NCI-H2196 treated with DMSO at 0.1 percent for 48 hours (cell line): Measurements from ENCODE around the gene CFAP99.

Experiments used
- DNase-seq: peaks from one replicate; lab custom pipeline; 2025; ENCODE audit not compliant: unreplicated experiment; lab: John Stamatoyannopoulos, UW

The CFAP99 gene

GRCh38 chr4:2409381-2409783, 9.4 kb upstream of the CFAP99 start:
- no peak for DNase-seq

GRCh38 chr4:2411786-2412510, 6.8 kb upstream of the CFAP99 start:
- no peak for DNase-seq

- DNase-seq, result no peak
These were observed 6.2 kb upstream of the CFAP99 start for GRCh38 chr4:2412534-2412884.

- peak; percentile 92 for DNase-seq
These were observed 5.7 kb upstream of the CFAP99 start for GRCh38 chr4:2412885-2413716.

GRCh38 chr4:2413821-2414610, 4.7 kb upstream of the CFAP99 start:
- DNase-seq, result no peak

GRCh38 chr4:2415213-2415612, 3.5 kb upstream of the CFAP99 start:
- DNase-seq, result no peak

- no peak for DNase-seq
These were observed 2.7 kb upstream of the CFAP99 start for GRCh38 chr4:2415881-2416563.

GRCh38 chr4:2416564-2417225, 2.1 kb upstream of the CFAP99 start:
- no peak for DNase-seq

- no peak for DNase-seq
These were observed 1.5 kb upstream of the CFAP99 start for GRCh38 chr4:2417226-2417764.

- no peak for DNase-seq
These were observed 748 bp upstream of the CFAP99 start, which contains the start of gene ZFYVE28 for GRCh38 chr4:2417765-2418649. Gene ZFYVE28, minus strand, starts transcription at chr4:2418645. Its CDS starts 322 bp downstream, at chr4:2418323.

- no peak for DNase-seq
These were observed 1.1 kb downstream of the CFAP99 start for GRCh38 chr4:2419814-2420213.

- DNase-seq, result no peak
These were observed 3.2 kb downstream of the CFAP99 start for GRCh38 chr4:2421928-2422327.

- DNase-seq, result no peak
These were observed 4.3 kb downstream of the CFAP99 start for GRCh38 chr4:2423066-2423465.

GRCh38 chr4:2423695-2424094, 4.9 kb downstream of the CFAP99 start:
- no peak for DNase-seq

GRCh38 chr4:2424581-2424980, 5.8 kb downstream of the CFAP99 start:
- DNase-seq, result no peak

- DNase-seq, result no peak
These were observed 6.8 kb downstream of the CFAP99 start for GRCh38 chr4:2425386-2426068.

GRCh38 chr4:2426069-2426397, 7.3 kb downstream of the CFAP99 start:
- DNase-seq, result no peak

GRCh38 chr4:2426711-2427275, 8.0 kb downstream of the CFAP99 start:
- DNase-seq, result no peak
